Progenitor cell of endocrine pancreas (in vitro differentiated cells): Measurements from ENCODE around the gene ZXDB. TPM values are rescaled to one million over a fixed set of nuclear protein-coding genes. Genes with fewer than 3 reads are reported as not detected.
"Not testable (repeated sequence)": the region's sequence is repeated elsewhere in the genome, so short reads cannot be mapped to it uniquely, and the experiment has no call there.

ENCODE experiments used
- DNase-seq: peaks from one replicate; pipeline ENCODE4 v3.0.0; 2021; ENCODE audit warnings: low spot score; ENCODE audit not compliant: unreplicated experiment
- H3K27ac Mint-ChIP-seq: 2 replicates; pipeline ENCODE4 v1.8.0; 2021; ENCODE audit warnings: mild to moderate bottlenecking, moderate library complexity, mixed read lengths
- H3K27me3 Mint-ChIP-seq: 2 replicates; pipeline ENCODE4 v1.8.0; 2021; ENCODE audit warnings: mixed read lengths
- H3K36me3 Mint-ChIP-seq: 2 replicates; pipeline ENCODE4 v1.8.0; 2022; ENCODE audit warnings: mixed read lengths; ENCODE audit not compliant: insufficient read depth
- H3K4me1 Mint-ChIP-seq: 2 replicates; pipeline ENCODE4 v1.8.0; 2021; ENCODE audit warnings: low read depth, mixed read lengths
- H3K4me3 Mint-ChIP-seq: 2 replicates; pipeline ENCODE4 v1.8.0; 2021; ENCODE audit warnings: low read depth, mild to moderate bottlenecking, moderate library complexity, mixed read lengths
- H3K9me3 Mint-ChIP-seq: 2 replicates; pipeline ENCODE4 v1.8.0; 2021; ENCODE audit warnings: low read depth, mixed read lengths
- total RNA-seq: library from RNA; stranded (reverse); gene quantifications from 2 replicates; pipeline ENCODE4 v1.2.1, GENCODE V29; 2021
- TF ChIP-seq, protein P1 (sequence below): fragments of 200-600 bp; sonication (generic); IDR thresholded peaks from one replicate; pipeline ENCODE4 v1.5.0; 2021; ENCODE audit warnings: antibody characterized with exemption, mild to moderate bottlenecking; ENCODE audit not compliant: unreplicated experiment

The ZXDB gene
- total RNA-seq, 1 donor from 2014 or later: 8.0 TPM

DNA sequence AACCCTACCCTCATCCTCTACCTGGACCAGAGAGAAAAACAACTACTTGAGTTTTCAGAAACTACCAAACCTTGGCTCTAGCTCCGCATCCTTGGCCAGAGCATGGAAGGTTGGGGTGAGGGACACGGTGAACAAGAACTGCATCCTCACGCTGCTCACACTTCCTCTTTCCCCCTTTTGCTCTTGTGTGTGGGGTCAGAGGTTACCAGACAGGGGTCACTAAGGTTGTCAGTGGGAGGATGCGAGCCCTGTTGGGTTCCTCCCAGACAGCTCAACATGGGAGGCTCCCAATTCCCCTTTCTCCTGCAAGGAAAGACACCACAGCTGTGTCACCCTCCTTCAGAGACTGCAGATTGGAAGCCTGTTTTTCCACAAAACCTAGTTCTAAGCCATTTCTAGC is 5.5 kb upstream of the ZXDB start:
- Mint-ChIP-seq H3K9me3 (peaks cover 7% of the 10 kb centered on the region), H3K27ac (no peak overlapping the region), H3K4me3 (no peak overlapping the region), H3K36me3 (no peaks in the 10 kb centered on the region), H3K4me1 (peaks cover 10% of the 10 kb centered on the region), H3K27me3 (no peaks in the 10 kb centered on the region)
- TF ChIP-seq, protein P1, sequence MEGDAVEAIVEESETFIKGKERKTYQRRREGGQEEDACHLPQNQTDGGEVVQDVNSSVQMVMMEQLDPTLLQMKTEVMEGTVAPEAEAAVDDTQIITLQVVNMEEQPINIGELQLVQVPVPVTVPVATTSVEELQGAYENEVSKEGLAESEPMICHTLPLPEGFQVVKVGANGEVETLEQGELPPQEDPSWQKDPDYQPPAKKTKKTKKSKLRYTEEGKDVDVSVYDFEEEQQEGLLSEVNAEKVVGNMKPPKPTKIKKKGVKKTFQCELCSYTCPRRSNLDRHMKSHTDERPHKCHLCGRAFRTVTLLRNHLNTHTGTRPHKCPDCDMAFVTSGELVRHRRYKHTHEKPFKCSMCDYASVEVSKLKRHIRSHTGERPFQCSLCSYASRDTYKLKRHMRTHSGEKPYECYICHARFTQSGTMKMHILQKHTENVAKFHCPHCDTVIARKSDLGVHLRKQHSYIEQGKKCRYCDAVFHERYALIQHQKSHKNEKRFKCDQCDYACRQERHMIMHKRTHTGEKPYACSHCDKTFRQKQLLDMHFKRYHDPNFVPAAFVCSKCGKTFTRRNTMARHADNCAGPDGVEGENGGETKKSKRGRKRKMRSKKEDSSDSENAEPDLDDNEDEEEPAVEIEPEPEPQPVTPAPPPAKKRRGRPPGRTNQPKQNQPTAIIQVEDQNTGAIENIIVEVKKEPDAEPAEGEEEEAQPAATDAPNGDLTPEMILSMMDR: no peak
- no peak for DNase-seq

DNA sequence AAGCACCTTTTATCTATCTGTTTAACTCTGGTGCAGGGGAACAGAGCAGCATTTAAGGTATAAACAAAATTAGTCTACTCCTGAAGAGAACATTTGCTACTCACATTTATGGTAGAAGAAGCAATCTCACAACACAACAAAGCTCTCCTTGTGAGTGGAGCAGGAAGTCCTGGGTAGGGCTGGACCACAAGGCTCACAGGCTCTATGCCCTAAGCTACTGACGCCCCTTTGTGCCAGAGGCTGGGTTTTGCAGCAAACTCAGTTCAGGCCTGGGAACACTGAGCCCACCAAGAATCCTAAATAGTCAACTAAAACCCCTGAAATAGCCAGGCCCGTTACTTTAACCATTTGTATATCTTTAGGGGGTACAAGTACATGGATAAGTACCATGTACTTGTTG is 4.7 kb upstream of the ZXDB start:
- H3K27ac Mint-ChIP-seq: no peak overlapping the region
- H3K9me3 Mint-ChIP-seq: peaks cover 7% of the 10 kb centered on the region
- no peaks in the 10 kb centered on the region for H3K27me3 Mint-ChIP-seq
- DNase-seq: no peak
- TF ChIP-seq, protein P1: no peak
- no peak overlapping the region for H3K4me3 Mint-ChIP-seq
- peaks cover 10% of the 10 kb centered on the region for H3K4me1 Mint-ChIP-seq
- no peaks in the 10 kb centered on the region for H3K36me3 Mint-ChIP-seq

DNA sequence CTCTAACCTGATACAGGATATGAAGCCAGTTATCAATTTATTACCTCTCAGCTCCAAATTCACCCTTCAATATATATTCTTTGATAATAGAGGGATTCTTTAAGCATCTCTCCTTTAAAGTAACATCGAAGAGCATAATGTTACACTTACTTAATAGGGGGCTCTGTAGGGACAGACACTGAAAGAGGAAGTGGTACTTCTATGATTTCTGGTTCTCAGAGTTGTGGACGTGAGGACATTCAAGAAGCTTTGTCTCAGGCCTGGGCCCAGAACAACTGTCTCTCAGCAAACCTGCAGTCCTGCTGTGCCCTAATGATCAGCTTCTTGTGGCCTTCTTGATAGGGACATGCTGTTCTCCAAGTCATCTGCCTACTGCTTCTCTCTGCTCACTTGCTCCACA is 4.2 kb upstream of the ZXDB start:
- H3K27me3 Mint-ChIP-seq: no peaks in the 10 kb centered on the region
- peaks cover 10% of the 10 kb centered on the region for H3K4me1 Mint-ChIP-seq
- no peaks in the 10 kb centered on the region for H3K36me3 Mint-ChIP-seq
- TF ChIP-seq, protein P1: no peak
- H3K9me3 Mint-ChIP-seq: peaks cover 7% of the 10 kb centered on the region
- no peak overlapping the region for H3K4me3 Mint-ChIP-seq
- DNase-seq: no peak
- H3K27ac Mint-ChIP-seq: no peak overlapping the region

DNA sequence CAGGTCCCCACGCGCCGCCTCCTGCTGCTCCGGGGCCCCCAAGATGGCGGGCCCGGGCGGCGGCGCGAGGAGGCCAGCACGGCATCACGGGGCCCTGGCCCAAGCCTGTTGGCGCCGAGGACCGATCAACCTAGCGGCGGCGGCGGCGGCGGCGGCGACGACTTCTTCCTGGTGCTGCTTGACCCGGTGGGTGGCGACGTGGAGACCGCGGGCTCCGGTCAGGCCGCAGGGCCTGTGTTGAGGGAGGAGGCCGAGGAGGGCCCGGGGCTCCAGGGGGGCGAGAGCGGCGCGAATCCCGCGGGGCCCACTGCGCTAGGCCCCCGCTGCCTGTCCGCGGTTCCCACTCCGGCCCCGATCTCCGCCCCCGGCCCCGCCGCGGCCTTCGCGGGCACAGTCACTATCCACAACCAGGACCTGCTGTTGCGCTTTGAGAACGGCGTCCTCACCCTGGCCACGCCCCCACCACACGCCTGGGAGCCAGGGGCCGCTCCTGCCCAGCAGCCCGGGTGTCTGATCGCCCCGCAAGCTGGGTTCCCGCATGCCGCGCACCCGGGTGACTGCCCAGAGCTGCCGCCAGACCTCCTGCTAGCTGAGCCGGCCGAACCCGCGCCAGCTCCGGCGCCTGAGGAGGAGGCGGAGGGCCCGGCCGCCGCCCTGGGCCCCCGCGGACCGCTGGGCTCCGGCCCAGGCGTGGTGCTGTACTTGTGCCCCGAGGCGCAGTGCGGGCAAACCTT is 516 bp downstream of the ZXDB start:
- H3K27me3 Mint-ChIP-seq, H3K36me3 Mint-ChIP-seq, H3K9me3 Mint-ChIP-seq: not testable (repeated sequence)
- H3K27ac Mint-ChIP-seq: peak overlapping the region; percentile 92
- peak; percentile 27 for DNase-seq
- peaks cover 31% of the 10 kb centered on the region for H3K4me1 Mint-ChIP-seq
- H3K4me3 Mint-ChIP-seq: peak overlapping the region; percentile 69

DNA sequence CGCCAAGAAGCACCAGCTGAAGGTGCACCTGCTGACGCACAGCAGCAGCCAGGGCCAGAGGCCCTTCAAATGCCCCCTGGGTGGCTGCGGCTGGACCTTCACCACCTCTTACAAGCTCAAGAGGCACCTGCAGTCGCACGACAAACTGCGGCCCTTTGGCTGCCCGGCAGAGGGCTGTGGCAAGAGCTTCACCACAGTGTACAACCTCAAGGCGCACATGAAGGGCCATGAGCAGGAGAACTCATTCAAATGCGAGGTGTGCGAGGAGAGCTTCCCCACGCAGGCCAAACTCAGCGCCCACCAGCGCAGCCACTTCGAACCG is 1.0 kb downstream of the ZXDB start:
- H3K4me1 Mint-ChIP-seq: peaks cover 31% of the 10 kb centered on the region
- not testable (repeated sequence) for H3K36me3 Mint-ChIP-seq, H3K27me3 Mint-ChIP-seq, H3K9me3 Mint-ChIP-seq
- TF ChIP-seq, protein P1: peak; percentile 25
- peak overlapping the region; percentile 79 for H3K27ac Mint-ChIP-seq
- H3K4me3 Mint-ChIP-seq: peak overlapping the region; percentile 69
- DNase-seq: peak; percentile 33

DNA sequence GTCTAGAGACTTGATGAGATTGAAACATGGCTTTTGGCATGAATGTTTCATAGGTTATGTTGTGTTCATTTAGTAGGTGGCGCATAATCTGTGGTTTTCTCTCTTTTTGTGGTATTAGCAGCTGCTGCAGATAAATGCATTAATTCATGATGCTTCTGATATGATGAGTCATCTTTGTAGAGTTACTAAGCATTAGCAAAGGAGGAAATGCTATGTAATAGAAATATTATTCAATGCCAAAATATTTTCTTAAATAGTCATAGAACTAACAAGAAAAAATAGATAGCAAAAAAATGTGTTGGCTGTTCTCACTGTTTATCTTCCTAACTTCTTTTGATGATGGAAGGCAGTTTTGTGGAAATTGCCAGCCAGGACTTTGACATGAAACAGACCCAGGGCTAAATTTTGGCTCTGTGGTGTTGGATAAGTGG is 3.6 kb downstream of the ZXDB start:
- Mint-ChIP-seq H3K27me3 (no peaks in the 10 kb centered on the region), H3K36me3 (peaks cover 6% of the 10 kb centered on the region), H3K9me3 (peaks cover 9% of the 10 kb centered on the region), H3K4me1 (peaks cover 30% of the 10 kb centered on the region), H3K4me3 (peak overlapping the region; percentile 24), H3K27ac (no peak overlapping the region)
- DNase-seq: no peak
- TF ChIP-seq, protein P1: no peak
